Measurements from ENCODE around the gene GLTPD2.

- TF ChIP-seq CTCF (IDR thresholded peaks at IDR 0.05) (no peak), ZFX (IDR thresholded peaks at IDR 0.05; ENCODE audit: borderline replicate concordance) (no peak)
Observed at GRCh38 chr17:4753392-4753791, 35.4 kb upstream of the GLTPD2 start.
